Smooth muscle cell (in vitro differentiated cells): ENCODE results near the gene OAS3. TPM values are rescaled to one million over a fixed set of nuclear protein-coding genes. Genes with fewer than 3 reads are reported as not detected.

Experiments
- DNase-seq: peaks from one replicate; lab custom pipeline; 2025; ENCODE audit not compliant: unreplicated experiment; lab: John Stamatoyannopoulos, UW
- H2AFZ ChIP-seq: fragments of 200-600 bp; sonication (generic); 2 replicates; pipeline ENCODE4 v1.6.0; 2016; ENCODE audit warnings: antibody characterized with exemption, low read depth, mild to moderate bottlenecking
- H3F3A ChIP-seq: fragments of 200-600 bp; sonication (generic); 2 replicates; pipeline ENCODE4 v1.6.0; 2017; ENCODE audit warnings: antibody characterized with exemption, low read depth
- H3K27ac ChIP-seq: fragments of 200-600 bp; sonication (generic); 2 replicates; pipeline ENCODE4 v1.5.1; 2016; ENCODE audit warnings: low read depth, mild to moderate bottlenecking
- H3K27me3 ChIP-seq: fragments of 200-600 bp; sonication (generic); 2 replicates; pipeline ENCODE4 v1.6.1; 2016; ENCODE audit warnings: low read depth, mild to moderate bottlenecking
- H3K36me3 ChIP-seq: fragments of 200-600 bp; sonication (generic); 2 replicates; pipeline ENCODE4 v1.5.1; 2016; ENCODE audit warnings: low read depth
- H3K4me1 ChIP-seq: fragments of 200-600 bp; sonication (generic); 2 replicates; pipeline ENCODE4 v1.5.1; 2016; ENCODE audit warnings: low read depth
- H3K4me2 ChIP-seq: fragments of 200-600 bp; sonication (generic); 2 replicates; pipeline ENCODE4 v1.6.0; 2016; ENCODE audit warnings: mild to moderate bottlenecking
- H3K4me3 ChIP-seq: fragments of 200-600 bp; sonication (generic); 2 replicates; pipeline ENCODE4 v1.5.1; 2016; ENCODE audit warnings: mild to moderate bottlenecking
- H3K79me2 ChIP-seq: fragments of 200-600 bp; sonication (generic); 2 replicates; pipeline ENCODE4 v1.6.0; 2016; ENCODE audit warnings: low read depth, mild to moderate bottlenecking
- H3K9ac ChIP-seq: fragments of 200-600 bp; sonication (generic); 2 replicates; pipeline ENCODE4 v1.6.0; 2016; ENCODE audit warnings: low read depth
- H3K9me3 ChIP-seq: fragments of 200-600 bp; sonication (generic); replicated peaks from 2 replicates; pipeline ENCODE4 v1.5.1; 2016; ENCODE audit warnings: low read depth
- H4K20me1 ChIP-seq: fragments of 200-600 bp; sonication (generic); 2 replicates; pipeline ENCODE4 v1.6.0; 2016; ENCODE audit warnings: low read depth
- CTCF ChIP-seq: fragments of 200-600 bp; sonication (generic); IDR thresholded peaks from 2 replicates; pipeline ENCODE4 v1.5.1; 2017; ENCODE audit warnings: borderline replicate concordance, mild to moderate bottlenecking, antibody characterized with exemption; ENCODE audit not compliant: insufficient read depth, poor library complexity, severe bottlenecking
- WGBS: methylation state at CpG from one replicate; pipeline ENCODE4 v1.1.7; 2016; ENCODE audit warnings: low lambda C conversion rate; 5-methylcytosine and 5-hydroxymethylcytosine counted together
- polyA plus RNA-seq: library from polyadenylated mRNA; unstranded; fragments of >200 nt; fragmentation: Nextera tagmentation; extraction: Ambion mirVana; gene quantifications from 2 replicates; pipeline ENCODE4 v1.2.1, GENCODE V29; 2016
- total RNA-seq: library from RNA; depleted of rRNA; stranded (reverse); fragments of >200 nt; gene quantifications from 2 replicates; pipeline ENCODE4 v1.2.3, GENCODE V29; 2014

The OAS3 gene
- total and polyA plus RNA-seq, 2 experiments from 2014 or later = 1.1 TPM; not detected in 1

- H3K9ac ChIP-seq = no peak overlapping the region
- DNase-seq = no peak
Measured at GRCh38 chr12:112894128-112894527, 44.1 kb upstream of the OAS3 start.

GRCh38 chr12:112898380-112898779 lies 39.9 kb upstream of the OAS3 start:
- no peak overlapping the region for H2AFZ ChIP-seq
- no peaks in the 10 kb centered on the region for H3K9me3 ChIP-seq
- 89% methylated on average over 6 of the region's 6 CpGs for WGBS
- H3K4me3 ChIP-seq = no peak overlapping the region
- peaks cover 15% of the 10 kb centered on the region for H3K27me3 ChIP-seq
- H3K79me2 ChIP-seq = no peaks in the 10 kb centered on the region
- DNase-seq = no peak
- no peak overlapping the region for H3K9ac ChIP-seq
- no peaks in the 10 kb centered on the region for H4K20me1 ChIP-seq
- H3K4me1 ChIP-seq = no peaks in the 10 kb centered on the region
- no peaks in the 10 kb centered on the region for H3K36me3 ChIP-seq
- no peak overlapping the region for H3K4me2 ChIP-seq
- no peak overlapping the region for H3K27ac ChIP-seq
- H3F3A ChIP-seq = no peaks in the 10 kb centered on the region
- TF ChIP-seq CTCF = no peak

More at GRCh38 chr12:112894128-112894527, 44.1 kb upstream of the OAS3 start:
- Histone ChIP-seq H3K27me3 (peaks cover 15% of the 10 kb centered on the region), H3K4me1 (no peaks in the 10 kb centered on the region), H3K4me2 (no peak overlapping the region), H3K36me3 (no peaks in the 10 kb centered on the region), H3K27ac (no peak overlapping the region), H3F3A (no peaks in the 10 kb centered on the region), H3K4me3 (no peak overlapping the region), H3K79me2 (no peaks in the 10 kb centered on the region), H2AFZ (no peak overlapping the region), H3K9me3 (no peaks in the 10 kb centered on the region), H4K20me1 (no peaks in the 10 kb centered on the region)
- no peak for TF ChIP-seq CTCF

- H3F3A ChIP-seq = no peaks in the 10 kb centered on the region
- no peaks in the 10 kb centered on the region for H3K4me1 ChIP-seq
- H4K20me1 ChIP-seq = no peaks in the 10 kb centered on the region
- no peak for DNase-seq
- peak; percentile 56 for TF ChIP-seq CTCF
- no peaks in the 10 kb centered on the region for H3K9me3 ChIP-seq
- no peak overlapping the region for H3K27ac ChIP-seq
- H3K36me3 ChIP-seq = no peaks in the 10 kb centered on the region
- no peak overlapping the region for H3K4me3 ChIP-seq
- WGBS = 93% methylated on average over 11 of the region's 11 CpGs
- peaks cover 15% of the 10 kb centered on the region for H3K27me3 ChIP-seq
- no peaks in the 10 kb centered on the region for H3K79me2 ChIP-seq
- no peak overlapping the region for H2AFZ ChIP-seq
- H3K4me2 ChIP-seq = no peak overlapping the region
- no peak overlapping the region for H3K9ac ChIP-seq
Measured at GRCh38 chr12:112900298-112901145, 37.8 kb upstream of the OAS3 start.

- Histone ChIP-seq H3K36me3 (no peaks in the 10 kb centered on the region), H3K27ac (no peak overlapping the region), H3K79me2 (no peaks in the 10 kb centered on the region), H3K27me3 (peaks cover 15% of the 10 kb centered on the region), H2AFZ (no peak overlapping the region), H3K9ac (no peak overlapping the region), H3F3A (no peaks in the 10 kb centered on the region), H3K4me1 (no peaks in the 10 kb centered on the region), H3K9me3 (no peaks in the 10 kb centered on the region), H4K20me1 (no peaks in the 10 kb centered on the region), H3K4me2 (no peak overlapping the region), H3K4me3 (no peak overlapping the region)
- 97% methylated on average over 2 of the region's 2 CpGs for WGBS
- DNase-seq = no peak
- TF ChIP-seq CTCF = no peak
Measured at GRCh38 chr12:112901271-112901670, 37.0 kb upstream of the OAS3 start.
